ENCODE results near the gene GTF2F2.

Gene GTF2F2

GRCh38 chr13:45331692-45332035 lies 211.4 kb downstream of the GTF2F2 start:
- Histone ChIP-seq H3K9me3 (no peaks in the 10 kb centered on the region), H3K27me3 (no peaks in the 10 kb centered on the region), H3K36me3 (peaks cover 23% of the 10 kb centered on the region), H3K4me3 (ENCODE audit: low read depth, low read length) (no peak overlapping the region), H3K4me1 (peaks cover 14% of the 10 kb centered on the region)
- TF ChIP-seq CTCF (IDR thresholded peaks at IDR 0.05; ENCODE audit: low read depth, low read length): no peak
- no peak for DNase-seq

- Histone ChIP-seq H3K4me1 (peaks cover 14% of the 10 kb centered on the region), H3K27me3 (no peaks in the 10 kb centered on the region), H3K9me3 (no peaks in the 10 kb centered on the region), H3K4me3 (ENCODE audit: low read depth, low read length) (no peak overlapping the region), H3K36me3 (peaks cover 29% of the 10 kb centered on the region)
- peak; percentile 24 for DNase-seq
- no peak for TF ChIP-seq CTCF (IDR thresholded peaks at IDR 0.05; ENCODE audit: low read depth, low read length)
These were observed 211.9 kb downstream of the GTF2F2 start for GRCh38 chr13:45332036-45332830.

GRCh38 chr13:45332831-45333219 lies 212.5 kb downstream of the GTF2F2 start:
- H3K36me3 ChIP-seq: peaks cover 35% of the 10 kb centered on the region
- no peak for TF ChIP-seq CTCF (IDR thresholded peaks at IDR 0.05; ENCODE audit: low read depth, low read length)
- H3K27me3 ChIP-seq: no peaks in the 10 kb centered on the region
- no peak overlapping the region for H3K4me3 ChIP-seq (ENCODE audit: low read depth, low read length)
- peaks cover 14% of the 10 kb centered on the region for H3K4me1 ChIP-seq
- H3K9me3 ChIP-seq: no peaks in the 10 kb centered on the region
- DNase-seq: no peak

GRCh38 chr13:45333251-45333976 lies 213.1 kb downstream of the GTF2F2 start:
- Histone ChIP-seq H3K27me3 (no peaks in the 10 kb centered on the region), H3K4me3 (ENCODE audit: low read depth, low read length) (no peak overlapping the region), H3K36me3 (peaks cover 40% of the 10 kb centered on the region), H3K9me3 (no peaks in the 10 kb centered on the region), H3K4me1 (peaks cover 14% of the 10 kb centered on the region)
- no peak for TF ChIP-seq CTCF (IDR thresholded peaks at IDR 0.05; ENCODE audit: low read depth, low read length)
- no peak for DNase-seq

All from BE2C (cell line).